Fibroblast of the aortic adventitia (primary cell): ENCODE results near the gene GMEB1. TPM values are rescaled to one million over a fixed set of nuclear protein-coding genes. Genes with fewer than 3 reads are reported as not detected.
A peak's percentile ranks its signal among the peaks of the same experiment; 100 is the strongest.
"Not testable (repeated sequence)": the region's sequence is repeated elsewhere in the genome, so short reads cannot be mapped to it uniquely, and the experiment has no call there.

Source experiments
- DNase-seq: peaks from one replicate; pipeline ENCODE4 v3.0.0-alpha.2; 2010; ENCODE audit warnings: low read depth
- H3K4me3 ChIP-seq: 2 replicates; pipeline ENCODE4 v1.5.1; 2011; ENCODE audit warnings: low read depth, mild to moderate bottlenecking, control low read depth, low read length, moderate library complexity
- total RNA-seq: library from RNA; depleted of rRNA; stranded (reverse); fragments of >200 nt; gene quantifications from 2 replicates; pipeline ENCODE4 v1.2.3, GENCODE V29; 2012; ENCODE audit warnings: low replicate concordance
- TF ChIP-seq, protein P1 (sequence below): IDR thresholded peaks from 2 replicates; pipeline ENCODE4 v1.5.1; 2011; ENCODE audit warnings: mild to moderate bottlenecking, low read length, control low read depth, inconsistent platforms; ENCODE audit not compliant: insufficient read depth

GMEB1 gene
- total RNA-seq, 1 donor = 11.4 TPM

DNA sequence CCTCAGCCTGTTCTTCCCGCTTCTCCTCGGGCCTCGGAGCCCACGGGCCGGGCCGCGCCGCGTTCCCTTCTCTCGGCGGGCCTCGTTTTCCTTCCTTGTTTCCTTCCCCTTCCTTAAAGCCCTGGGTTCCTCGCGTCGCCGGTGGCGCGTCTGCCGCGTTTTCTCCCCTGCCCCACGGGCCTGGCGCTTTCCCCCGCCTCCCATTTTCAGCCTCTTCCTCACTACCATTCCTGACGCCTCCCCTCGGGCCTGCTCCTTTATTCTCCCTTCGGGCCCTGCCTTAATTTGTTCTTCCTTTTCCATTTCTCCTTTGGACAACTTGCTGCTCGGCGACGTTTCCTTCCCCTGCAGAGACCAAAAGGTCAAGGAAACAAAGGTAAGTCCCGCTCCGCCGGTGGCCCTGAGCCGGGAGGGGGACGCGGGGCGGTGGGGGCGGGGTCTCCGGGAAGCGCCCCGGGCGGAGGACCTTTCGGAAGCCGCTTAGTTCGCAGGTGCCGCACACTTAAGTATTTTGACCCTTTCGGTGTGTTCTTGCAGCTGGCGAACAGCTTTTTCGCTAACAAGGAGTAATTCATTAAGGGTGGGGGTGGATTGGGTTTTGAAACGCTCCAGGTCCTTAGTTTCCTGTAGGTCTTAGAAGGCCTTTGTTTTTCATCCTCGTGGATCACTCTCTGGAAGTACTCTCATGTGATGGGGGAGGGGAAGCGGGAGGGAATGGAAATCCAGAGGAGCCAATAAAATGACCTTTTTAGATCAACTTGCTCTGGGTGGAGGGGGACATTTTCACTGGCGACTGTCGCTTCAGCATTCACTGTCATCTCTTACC is 68.9 kb downstream of the GMEB1 start:
- TF ChIP-seq, protein P1, sequence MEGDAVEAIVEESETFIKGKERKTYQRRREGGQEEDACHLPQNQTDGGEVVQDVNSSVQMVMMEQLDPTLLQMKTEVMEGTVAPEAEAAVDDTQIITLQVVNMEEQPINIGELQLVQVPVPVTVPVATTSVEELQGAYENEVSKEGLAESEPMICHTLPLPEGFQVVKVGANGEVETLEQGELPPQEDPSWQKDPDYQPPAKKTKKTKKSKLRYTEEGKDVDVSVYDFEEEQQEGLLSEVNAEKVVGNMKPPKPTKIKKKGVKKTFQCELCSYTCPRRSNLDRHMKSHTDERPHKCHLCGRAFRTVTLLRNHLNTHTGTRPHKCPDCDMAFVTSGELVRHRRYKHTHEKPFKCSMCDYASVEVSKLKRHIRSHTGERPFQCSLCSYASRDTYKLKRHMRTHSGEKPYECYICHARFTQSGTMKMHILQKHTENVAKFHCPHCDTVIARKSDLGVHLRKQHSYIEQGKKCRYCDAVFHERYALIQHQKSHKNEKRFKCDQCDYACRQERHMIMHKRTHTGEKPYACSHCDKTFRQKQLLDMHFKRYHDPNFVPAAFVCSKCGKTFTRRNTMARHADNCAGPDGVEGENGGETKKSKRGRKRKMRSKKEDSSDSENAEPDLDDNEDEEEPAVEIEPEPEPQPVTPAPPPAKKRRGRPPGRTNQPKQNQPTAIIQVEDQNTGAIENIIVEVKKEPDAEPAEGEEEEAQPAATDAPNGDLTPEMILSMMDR = no peak
- peak overlapping the region; percentile 84 for H3K4me3 ChIP-seq
- DNase-seq = peak; percentile 53

DNA sequence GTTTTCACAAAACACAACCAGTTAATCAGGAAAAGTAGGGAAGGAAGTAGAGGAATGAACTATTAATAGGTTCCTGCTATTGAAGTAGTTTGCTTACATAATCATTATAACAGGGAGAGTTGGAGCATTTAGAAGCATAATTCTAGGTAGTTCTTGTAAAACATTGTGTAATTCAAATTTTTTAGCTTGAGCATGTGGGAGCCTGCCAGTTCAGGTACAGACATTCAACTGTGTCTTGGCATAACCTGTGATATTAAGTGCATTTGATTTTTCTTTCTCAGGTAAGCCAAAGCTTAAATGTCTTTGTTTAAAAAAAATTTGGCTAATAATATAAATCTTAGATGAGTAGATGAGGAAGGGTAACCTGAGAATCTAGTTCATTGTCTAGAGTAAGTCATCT is 71.5 kb downstream of the GMEB1 start:
- TF ChIP-seq, protein P1 = no peak
- H3K4me3 ChIP-seq = no peak overlapping the region
- DNase-seq = no peak

DNA sequence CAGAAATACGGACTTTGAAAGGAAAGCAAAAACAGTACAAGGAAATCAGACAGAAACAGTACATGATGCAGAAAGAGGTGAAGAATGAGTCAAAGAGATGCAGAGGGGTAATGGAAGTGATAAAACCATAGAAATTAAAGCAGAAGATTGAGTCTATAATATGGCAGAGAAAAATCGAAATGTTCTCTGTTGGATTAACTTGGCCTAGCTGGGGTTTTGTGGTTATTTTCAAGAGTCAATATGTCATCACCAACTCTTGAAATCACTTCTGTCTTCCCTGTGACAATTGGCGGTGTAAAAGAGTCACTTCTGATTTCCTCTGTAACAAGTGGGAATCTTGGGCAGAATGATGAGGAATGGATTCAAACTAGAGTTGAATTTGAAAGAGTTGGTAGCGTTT is 75.6 kb downstream of the GMEB1 start:
- DNase-seq = no peak
- H3K4me3 ChIP-seq = no peak overlapping the region
- TF ChIP-seq, protein P1 = no peak

DNA sequence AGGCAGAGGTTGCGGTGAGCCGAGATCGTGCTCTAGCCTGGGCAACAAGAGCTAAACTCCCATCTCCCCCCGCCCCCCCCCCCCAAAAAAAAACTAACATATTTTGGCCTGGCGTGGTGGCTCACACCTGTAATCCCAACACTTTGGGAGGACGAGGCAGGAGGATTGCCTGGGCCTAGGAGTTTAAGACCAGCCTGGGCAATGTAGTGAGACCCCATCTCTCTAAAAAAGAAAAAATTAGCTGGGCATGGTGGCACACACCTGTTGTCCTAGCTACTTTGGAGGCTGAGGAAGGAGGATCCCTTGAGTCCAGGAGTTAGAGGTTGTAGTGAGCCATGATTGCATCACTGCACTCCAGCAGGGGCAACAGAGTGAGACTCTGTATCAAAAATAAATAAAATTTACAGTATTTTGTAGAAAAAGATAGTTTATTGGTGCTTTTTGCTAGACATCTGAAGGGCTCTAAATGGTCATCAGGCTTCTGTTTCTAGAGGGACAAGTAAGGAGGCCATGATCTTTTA is 77.1 kb downstream of the GMEB1 start:
- TF ChIP-seq, protein P1 = no peak
- DNase-seq = no peak
- H3K4me3 ChIP-seq = no peak overlapping the region

DNA sequence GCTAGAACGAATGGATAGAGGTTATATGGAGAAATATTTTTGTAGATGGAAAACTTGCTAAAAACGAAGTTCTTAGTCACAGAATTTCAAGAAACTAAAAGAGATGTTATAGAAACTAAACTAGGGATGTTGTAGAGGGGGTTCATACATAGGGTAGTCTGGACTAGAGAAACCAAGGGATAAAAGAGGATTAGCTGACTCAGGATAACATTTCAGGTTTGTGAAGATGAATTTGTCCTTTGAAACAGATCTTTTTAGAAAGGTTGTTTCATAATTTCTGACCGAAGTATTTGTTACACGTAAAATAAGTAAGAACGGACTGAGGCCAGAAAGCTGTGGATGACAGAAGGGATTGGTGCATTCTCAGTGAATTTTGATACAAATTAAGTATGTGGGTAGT is 81.7 kb downstream of the GMEB1 start:
- DNase-seq = no peak

DNA sequence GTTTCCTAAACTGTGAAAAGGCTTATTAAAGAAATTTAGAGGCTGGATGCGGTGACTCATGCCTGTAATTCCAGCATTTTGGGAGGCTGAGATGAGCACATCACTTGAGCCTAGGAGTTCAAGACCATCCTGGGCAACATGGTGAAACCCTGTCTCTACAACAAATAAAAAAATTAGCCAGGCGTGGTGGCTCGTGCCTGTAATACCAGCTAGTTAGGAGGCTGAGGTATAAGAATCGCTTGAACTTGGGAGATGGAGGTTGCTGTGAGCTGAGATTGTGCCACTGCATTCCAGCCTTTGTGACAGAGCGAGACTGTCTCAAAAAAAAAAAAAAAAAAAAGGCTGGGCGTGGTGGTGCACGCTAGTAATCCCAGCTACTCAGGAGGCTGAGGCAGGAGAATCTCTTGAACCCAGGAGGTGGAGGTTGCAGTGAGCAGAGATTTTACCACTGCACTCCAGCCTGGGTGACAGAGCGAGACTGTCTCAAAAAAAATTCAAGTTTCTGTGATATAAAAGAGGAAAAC is 82.2 kb downstream of the GMEB1 start:
- H3K4me3 ChIP-seq, DNase-seq: not testable (repeated sequence)

More for the DNA sequence above, 81.7 kb downstream of the GMEB1 start:
- no peak overlapping the region for H3K4me3 ChIP-seq
- TF ChIP-seq, protein P1 = no peak

DNA sequence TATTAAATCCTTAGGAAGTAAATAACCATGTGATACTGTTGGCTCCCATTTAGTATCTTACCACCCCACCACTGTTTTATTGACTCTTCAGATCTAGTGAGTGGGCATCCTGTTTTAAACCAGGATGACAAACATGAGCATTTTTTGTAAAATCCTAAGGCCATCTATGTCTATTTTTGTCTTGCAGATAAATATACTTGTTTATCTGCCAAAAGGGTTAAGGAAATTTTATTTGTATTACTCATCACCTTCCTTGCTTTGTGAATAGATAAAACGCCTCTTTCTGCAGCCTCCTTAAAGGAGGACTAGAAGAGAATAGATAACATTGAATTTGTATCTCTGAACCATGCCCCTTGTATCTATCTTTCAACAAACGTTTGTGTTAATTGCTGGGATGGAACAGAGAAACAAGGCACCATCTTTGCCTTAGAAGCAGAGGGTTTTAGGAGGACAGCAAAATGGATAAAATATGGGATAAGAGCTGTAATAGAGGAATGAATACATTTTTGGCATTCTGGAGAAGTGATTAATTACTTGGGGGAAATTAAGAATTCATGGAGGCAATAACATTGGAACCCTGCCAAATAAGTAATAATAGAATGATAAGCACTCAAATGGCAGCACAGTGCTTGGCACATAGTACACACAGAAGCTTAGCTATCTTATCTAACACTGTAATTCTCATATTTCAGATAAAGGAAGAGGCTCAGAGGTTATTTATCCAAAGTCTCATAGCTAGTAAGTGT is 82.9 kb downstream of the GMEB1 start:
- TF ChIP-seq, protein P1 = no peak
- no peak overlapping the region for H3K4me3 ChIP-seq
- DNase-seq = peak; percentile 73
